ENCODE measurements around the gene CEACAM4. TPM values are rescaled to one million over a fixed set of nuclear protein-coding genes. Genes with fewer than 3 reads are reported as not detected.

Gene CEACAM4
- total and polyA plus RNA-seq, 2 donors from 2014 or later: 4.7 TPM; not detected in 1

GRCh38 chr19:41595258-41595889 is 31.5 kb downstream of the CEACAM4 start:
- FAIRE-seq: no peak
- no peak overlapping the region for H3K27ac ChIP-seq (ENCODE audit: low read depth in 2 of 2, low read length in 2 of 2)
- H3K27me3 ChIP-seq (ENCODE audit: control insufficient read depth, insufficient read depth, low read length): no peaks in the 10 kb centered on the region

GRCh38 chr19:41591951-41592562 is 34.8 kb downstream of the CEACAM4 start:
- H3K4me1 ChIP-seq (ENCODE audit: control insufficient read depth in 2 of 3, insufficient read depth in 2 of 3, low read depth in 1 of 3, low read length in 3 of 3): no peaks in the 10 kb centered on the region
- peaks cover 0 to 5% (median 0%) of the 10 kb centered on the region in 3 donors for H3K9me3 ChIP-seq (ENCODE audit: control insufficient read depth in 2 of 3, insufficient read depth in 1 of 3, low read length in 3 of 3)
- no peaks in the 10 kb centered on the region for H3K36me3 ChIP-seq (ENCODE audit: control insufficient read depth in 2 of 3, insufficient read depth in 3 of 3, low read length in 3 of 3)
- DNase-seq (no peak), FAIRE-seq (no peak)
- no peaks in the 10 kb centered on the region for H3K27me3 ChIP-seq (ENCODE audit: control insufficient read depth, insufficient read depth, low read length)
- H3K4me3 ChIP-seq (ENCODE audit: low read length in 3 of 3): no peak overlapping the region
- no peak for TF ChIP-seq CTCF (IDR thresholded peaks at IDR 0.05; ENCODE audit: borderline replicate concordance, extremely low read depth, insufficient read depth)
- no peak overlapping the region for H3K9ac ChIP-seq (ENCODE audit: low read length in 3 of 3)
- intact Hi-C loops (cut with DNase I): no loop called here
- H3K27ac ChIP-seq (ENCODE audit: low read depth in 2 of 2, low read length in 2 of 2): no peak overlapping the region

More at GRCh38 chr19:41595258-41595889, 31.5 kb downstream of the CEACAM4 start:
- H3K9me3 ChIP-seq (ENCODE audit: control insufficient read depth in 2 of 3, insufficient read depth in 1 of 3, low read length in 3 of 3): peaks cover 0 to 5% (median 0%) of the 10 kb centered on the region in 3 donors
- intact Hi-C loops (cut with DNase I): no loop called here
- peak; percentile 67 for TF ChIP-seq CTCF (IDR thresholded peaks at IDR 0.05; ENCODE audit: borderline replicate concordance, extremely low read depth, insufficient read depth)
- H3K36me3 ChIP-seq (ENCODE audit: control insufficient read depth in 2 of 3, insufficient read depth in 3 of 3, low read length in 3 of 3): no peaks in the 10 kb centered on the region
- DNase-seq: peak in 2 of 5 donors; percentile 22 to 65
- no peak overlapping the region for H3K9ac ChIP-seq (ENCODE audit: low read length in 3 of 3)
- no peak overlapping the region for H3K4me3 ChIP-seq (ENCODE audit: low read length in 3 of 3)
- no peaks in the 10 kb centered on the region for H3K4me1 ChIP-seq (ENCODE audit: control insufficient read depth in 2 of 3, insufficient read depth in 2 of 3, low read depth in 1 of 3, low read length in 3 of 3)

- Histone ChIP-seq H3K27ac (ENCODE audit: low read depth in 2 of 2, low read length in 2 of 2) (no peak overlapping the region), H3K9ac (ENCODE audit: low read length in 3 of 3) (no peak overlapping the region), H3K27me3 (ENCODE audit: control insufficient read depth, insufficient read depth, low read length) (no peaks in the 10 kb centered on the region), H3K36me3 (ENCODE audit: control insufficient read depth in 2 of 3, insufficient read depth in 3 of 3, low read length in 3 of 3) (no peaks in the 10 kb centered on the region), H3K9me3 (ENCODE audit: control insufficient read depth in 2 of 3, insufficient read depth in 1 of 3, low read length in 3 of 3) (peaks cover 0 to 5% (median 0%) of the 10 kb centered on the region in 3 donors), H3K4me1 (ENCODE audit: control insufficient read depth in 2 of 3, insufficient read depth in 2 of 3, low read depth in 1 of 3, low read length in 3 of 3) (no peaks in the 10 kb centered on the region), H3K4me3 (ENCODE audit: low read length in 3 of 3) (no peak overlapping the region)
- intact Hi-C loops (cut with DNase I): no loop called here
- FAIRE-seq (no peak), DNase-seq (no peak)
- no peak for TF ChIP-seq CTCF (IDR thresholded peaks at IDR 0.05; ENCODE audit: borderline replicate concordance, extremely low read depth, insufficient read depth)
Measured at GRCh38 chr19:41590936-41591335, 35.9 kb downstream of the CEACAM4 start.

All from kidney (tissue), 14 donors.